HG03060 (cell line): ENCODE data around the gene SCIN.
A peak's percentile ranks its signal among the peaks of the same experiment; 100 is the strongest.

ENCODE experiments used
- ATAC-seq: cut with Tn5 transposase; IDR thresholded peaks from one replicate; pipeline ENCODE4 v1.9.1; 2021; ENCODE audit warnings: low read depth, moderate number of reproducible peaks; ENCODE audit not compliant: unreplicated experiment

The SCIN gene

DNA sequence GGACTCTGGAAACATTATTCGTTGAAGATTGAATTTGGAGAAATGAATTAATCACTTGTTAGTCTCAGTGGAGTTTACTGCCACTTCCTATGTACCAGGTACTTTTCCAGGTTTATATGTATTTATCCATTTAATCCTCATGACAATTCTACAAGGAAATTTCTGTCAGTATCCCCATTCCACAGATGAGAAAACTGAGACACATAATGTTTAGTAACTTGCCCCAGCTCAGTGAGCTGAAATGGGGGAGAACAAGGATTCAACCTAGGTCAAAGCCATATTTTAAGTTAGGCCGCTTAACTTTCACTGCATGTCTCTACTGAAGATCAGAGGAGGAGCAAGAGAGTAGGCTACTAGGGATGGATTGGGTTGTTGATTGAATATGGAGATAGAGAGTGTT lies 4.6 kb upstream of the SCIN start:
- no peak for ATAC-seq

DNA sequence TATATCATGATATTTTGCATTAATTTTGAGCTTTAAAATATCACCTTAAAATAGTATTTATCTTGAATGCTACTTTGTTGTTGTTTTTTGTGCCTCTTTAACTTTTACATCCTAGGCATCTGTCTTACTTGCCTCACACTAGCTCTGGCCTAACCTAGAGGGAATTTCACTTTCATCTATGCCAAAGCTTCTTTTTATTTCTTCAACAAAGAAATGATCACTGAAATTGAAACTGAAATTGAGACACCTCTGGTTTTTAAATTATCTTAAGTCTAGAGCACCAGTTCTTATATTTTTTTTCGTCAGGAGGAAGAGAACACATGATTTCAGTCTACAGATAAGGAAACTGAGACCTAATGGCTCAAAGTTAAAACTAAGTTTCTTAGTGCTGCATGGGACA lies 3.5 kb upstream of the SCIN start:
- ATAC-seq = peak; percentile 85

DNA sequence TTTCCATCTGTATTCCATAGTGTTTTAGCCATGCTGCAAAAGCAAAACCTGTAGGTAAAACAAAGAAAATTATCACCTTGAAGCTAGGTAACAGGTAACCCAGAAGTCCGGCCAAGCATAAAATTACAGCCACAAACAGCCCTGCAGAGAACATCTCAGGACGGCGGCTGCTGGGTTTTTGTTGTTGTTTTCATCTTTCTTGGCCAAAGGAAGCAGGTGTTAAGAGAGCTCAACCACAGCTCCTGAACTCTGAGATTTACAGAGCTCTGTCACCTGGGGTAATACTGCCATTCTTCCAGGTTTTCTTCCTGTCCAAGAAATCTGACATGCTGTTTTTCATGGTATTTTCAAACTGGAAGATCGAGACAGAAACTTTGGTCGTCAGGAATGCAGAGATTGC lies 847 bp upstream of the SCIN start:
- ATAC-seq = no peak

DNA sequence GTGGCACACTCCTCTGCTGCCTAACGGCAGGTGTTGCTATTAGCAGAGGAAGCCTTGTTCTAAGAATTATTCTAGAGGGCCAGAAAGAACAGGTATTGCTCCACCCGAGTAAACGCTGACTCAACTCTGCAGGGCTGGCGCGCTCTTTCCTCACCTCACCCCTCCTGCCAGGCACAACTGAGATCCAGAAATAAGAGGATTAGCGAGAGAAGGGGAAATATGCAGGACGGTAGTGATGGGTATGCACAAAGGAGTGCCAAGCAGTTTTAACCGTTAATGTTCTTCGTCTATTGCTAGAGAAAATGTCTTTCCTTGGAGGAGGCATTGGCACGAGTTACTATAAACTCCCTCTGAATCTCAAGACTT lies 369 bp upstream of the SCIN start:
- no peak for ATAC-seq

DNA sequence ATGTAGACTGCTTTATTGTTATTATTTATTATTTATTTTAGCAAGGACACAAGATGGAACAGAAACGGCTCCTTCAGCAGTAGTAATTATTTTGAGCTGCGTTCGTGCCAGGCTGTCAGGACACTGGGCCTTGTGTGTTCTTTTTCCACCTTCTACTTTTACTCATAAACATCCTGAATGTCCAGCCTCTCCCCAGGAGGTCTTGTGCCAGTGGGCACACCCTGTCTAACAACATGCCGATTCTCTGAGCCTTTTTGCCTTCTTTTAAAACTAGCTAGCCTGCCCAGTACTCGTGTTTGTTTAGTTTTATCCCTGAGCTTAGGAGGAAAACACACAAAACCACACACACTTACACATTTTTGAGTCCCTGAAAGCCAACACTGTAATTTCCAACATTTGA lies 1.2 kb downstream of the SCIN start:
- ATAC-seq = no peak

DNA sequence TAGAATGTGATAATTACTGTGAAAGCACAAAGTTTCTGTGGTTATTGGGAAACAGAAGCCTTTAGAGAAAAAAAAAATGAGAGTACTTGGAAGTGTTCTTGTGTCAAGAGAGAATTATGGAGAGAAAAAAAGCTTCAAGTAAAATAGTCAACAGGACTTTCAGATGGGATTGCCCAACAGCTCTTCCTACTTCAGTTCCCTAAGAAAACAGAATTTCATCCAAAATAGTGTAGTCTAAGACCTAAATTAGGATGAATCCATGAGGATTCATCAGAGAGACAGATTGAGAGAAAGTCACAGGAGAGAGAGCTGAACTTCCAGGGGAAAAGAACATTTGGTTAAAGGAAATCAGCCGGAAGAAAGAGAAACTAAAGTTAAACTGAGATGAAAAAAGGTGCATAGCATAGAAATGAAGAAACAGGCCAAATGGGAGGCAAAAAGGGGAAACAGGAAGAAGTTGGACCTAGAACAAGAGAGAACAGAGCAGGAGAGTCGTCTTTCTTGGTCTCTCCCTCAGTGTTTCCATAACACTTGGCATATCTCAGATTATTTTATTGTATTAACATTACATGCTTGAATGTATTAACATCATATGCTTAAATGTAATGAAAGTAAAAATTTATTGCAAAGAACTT lies 2.5 kb downstream of the SCIN start:
- no peak for ATAC-seq

DNA sequence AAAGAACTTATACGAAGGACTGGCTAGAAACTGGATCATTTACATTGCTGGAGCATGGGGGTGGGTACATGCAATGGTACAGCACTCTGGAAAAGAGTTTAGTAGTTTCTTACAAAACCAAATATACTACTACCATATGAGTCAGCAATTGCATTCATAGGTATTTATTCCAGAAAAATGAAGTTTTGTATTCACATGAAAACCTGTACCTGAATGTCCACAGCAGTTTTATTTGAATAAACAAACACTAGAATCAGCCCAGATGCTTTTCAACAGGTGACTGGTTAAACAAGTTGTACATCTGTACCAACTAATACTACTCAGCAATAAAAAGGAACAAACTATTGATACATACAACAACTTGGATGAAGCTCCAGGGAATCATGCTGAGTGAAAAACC lies 3.4 kb downstream of the SCIN start:
- ATAC-seq = no peak

DNA sequence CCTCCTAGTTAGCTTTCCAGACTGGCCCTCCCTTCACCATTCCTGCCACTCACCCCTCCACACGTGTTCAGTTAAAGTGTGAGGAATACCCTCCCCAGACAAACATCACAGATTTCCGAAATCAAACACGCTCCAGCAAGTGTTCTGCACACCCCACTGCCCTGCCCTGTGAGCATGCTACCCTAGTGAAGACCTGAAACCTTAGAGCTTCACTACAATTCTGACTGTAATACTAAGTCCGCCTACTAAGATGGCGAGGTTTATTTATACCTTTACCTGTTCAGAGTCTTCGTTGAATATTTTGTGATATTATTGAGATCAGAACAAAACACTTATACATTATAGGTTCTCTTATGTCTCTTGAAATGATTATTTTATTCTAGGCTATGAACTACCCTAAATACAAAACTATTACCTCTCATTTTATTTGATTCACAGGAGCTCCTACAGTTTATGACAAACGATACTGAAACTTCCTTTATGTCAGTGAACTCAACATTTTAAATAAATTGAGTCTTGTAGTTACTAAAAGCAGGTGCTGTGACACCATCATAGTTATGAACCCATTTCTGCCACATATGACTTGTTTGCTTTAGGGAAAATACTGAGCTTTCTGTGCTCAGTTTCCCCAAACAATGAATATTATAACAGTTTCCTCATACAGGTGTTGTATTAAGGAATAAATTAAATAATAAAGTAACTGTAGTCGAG lies 8.6 kb downstream of the SCIN start:
- no peak for ATAC-seq

DNA sequence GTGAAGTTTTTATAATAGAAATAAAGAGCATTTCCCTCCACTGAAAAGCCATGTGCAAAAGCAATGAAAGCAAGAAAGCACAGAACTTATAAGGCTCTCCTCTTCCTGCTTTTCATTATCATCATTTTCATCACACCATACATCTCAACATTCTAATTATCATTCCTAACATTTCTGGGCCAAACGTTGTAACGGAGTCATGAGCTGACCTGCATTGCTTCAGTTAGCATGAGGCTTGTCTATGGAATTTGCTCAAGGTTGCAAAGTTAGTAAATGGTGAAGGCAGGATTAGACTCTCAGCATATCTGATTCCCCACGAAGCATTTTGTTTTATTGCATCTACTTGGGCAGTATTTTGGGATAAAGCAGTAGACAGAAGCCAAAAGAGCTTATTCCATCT lies 11.4 kb downstream of the SCIN start:
- ATAC-seq = no peak

DNA sequence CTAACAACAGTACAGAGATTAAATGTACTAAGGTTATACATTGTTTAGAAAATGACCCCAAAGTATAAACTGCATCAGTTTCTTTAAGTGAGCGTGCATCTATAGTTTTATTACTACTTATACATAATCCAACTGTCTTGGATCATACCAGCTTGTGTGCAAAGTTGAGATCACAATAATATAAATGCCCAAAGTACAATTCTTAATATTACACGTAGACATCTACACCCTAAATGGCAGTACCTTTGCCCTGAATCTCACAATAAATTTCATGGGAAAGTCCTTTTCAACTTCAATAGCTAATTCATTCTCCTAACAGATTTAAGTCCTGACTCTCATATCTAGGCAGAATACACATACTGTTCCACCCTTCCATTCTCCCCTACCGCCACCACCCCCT lies 11.8 kb downstream of the SCIN start:
- no peak for ATAC-seq

DNA sequence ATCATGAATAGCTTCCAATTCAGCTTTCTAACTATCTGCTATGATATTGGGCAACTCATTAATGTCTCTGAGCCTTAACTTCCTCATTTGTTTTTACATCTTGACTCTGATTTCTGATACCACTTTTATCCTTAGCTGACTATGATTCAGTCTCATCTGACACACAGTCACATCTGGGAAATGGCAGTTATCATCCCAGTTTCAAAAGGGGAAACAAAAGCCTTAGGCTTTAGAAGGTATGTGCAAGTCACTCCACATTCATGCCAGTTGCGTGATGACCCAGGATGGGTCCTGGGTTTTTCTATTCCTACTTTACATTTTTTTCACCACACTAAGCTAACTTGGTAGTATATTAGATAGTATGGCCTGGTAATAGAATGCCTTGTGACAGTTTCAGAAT lies 12.7 kb downstream of the SCIN start:
- ATAC-seq = no peak

DNA sequence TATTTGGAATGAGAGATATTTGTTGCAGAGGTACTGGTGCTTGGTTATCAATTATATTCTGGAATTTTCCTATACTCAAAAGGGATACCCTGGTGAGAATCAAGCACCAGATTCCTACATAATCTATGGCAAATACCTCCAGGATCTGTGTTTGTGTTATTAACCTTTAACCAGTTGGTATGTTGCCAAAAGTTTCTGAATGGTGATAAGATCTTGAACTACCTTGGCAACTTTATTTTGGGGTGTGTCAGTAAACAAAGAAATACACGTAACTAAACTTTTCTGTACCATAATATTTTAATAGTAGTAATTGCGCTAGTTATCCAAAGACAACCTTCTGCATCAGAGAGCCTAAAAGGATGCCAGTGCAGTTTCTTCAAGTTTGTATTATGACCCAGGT lies 13.4 kb downstream of the SCIN start:
- no peak for ATAC-seq

DNA sequence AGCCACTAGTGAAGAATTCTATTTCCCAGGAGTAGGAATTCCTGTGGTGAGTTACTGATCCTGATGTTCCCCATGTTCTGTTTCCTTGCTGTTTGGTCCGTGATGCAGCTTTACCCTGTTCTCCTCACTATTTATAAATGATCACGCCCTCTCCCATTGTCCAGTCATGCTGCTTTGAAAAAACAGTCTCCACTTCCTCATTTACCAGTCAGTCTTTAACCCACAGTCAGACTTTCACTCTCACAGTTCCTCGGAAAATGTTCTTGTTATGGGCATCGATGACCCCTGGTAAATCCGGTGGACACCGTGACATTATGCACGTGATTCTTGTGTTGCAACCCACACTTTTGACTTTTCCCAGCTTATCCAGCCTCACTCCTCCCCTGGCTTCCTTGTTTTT lies 14.4 kb downstream of the SCIN start:
- peak; percentile 100 for ATAC-seq

DNA sequence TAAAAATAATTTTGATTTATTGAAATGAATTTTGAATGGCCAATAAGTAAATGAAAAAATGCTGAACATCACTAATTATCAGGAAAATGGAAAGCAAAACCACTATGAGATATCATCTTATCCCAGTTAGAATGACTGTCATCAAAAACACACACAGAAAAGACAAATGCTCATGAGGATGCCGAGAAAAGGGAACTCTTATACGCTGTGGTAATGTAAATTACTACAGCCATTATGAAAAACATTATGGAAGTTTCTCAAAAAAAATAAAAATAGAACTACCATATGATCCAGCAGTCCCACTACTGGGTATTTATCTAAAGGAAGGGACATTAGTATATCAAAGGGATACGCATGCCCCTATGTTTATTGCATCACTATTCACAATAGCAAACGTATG lies 15.8 kb downstream of the SCIN start:
- no peak for ATAC-seq

DNA sequence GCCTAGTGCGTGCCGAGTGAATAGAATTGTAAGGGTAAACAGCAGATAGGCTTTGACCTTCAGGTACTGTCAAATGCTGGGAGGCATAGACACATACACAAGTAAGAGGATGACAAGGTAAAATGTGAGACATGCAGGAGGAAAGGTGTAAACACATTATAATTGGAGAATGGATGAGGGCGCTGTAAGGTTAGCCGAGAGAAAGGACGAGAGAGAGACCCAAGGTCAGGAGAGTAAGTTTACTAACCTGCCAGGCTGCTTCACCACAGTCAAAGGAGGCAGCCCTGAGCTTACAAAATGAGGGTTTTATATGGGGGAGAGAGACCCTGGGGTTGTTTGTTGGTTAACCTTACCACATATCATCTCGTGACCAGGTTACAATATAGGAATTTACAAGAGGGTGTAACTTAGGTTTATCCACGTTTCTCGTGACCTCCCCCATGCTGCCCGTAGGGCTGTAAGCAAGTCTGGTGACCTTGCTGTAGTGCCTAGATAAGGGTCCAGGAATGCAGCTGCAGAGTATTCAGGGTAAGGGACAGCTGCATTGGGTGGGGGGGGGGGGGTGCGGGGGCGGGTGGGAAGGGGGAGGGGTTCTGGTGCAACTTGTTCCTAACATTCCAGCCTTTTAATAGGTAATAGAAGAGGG lies 17.9 kb downstream of the SCIN start:
- ATAC-seq = no peak

DNA sequence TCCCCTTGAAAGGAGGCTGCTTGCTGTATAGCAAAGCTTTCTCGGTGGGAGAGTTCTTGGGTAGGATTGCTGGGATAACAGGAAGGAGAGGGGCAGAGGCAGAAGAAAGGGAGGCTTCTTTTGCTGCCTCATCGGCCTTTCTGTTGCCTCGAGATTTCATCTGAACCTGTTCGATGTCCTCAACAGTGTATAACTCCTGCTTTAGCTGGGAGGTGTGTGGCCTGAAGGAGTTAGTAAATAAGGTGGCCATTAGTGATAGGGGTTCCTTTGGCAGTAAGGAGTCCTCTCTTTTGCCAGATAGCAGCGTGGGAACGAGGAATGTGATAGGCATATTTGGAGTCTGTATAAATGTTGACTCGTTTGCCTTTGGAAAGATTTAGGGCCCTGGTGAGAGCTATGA lies 20.0 kb downstream of the SCIN start:
- ATAC-seq = no peak

DNA sequence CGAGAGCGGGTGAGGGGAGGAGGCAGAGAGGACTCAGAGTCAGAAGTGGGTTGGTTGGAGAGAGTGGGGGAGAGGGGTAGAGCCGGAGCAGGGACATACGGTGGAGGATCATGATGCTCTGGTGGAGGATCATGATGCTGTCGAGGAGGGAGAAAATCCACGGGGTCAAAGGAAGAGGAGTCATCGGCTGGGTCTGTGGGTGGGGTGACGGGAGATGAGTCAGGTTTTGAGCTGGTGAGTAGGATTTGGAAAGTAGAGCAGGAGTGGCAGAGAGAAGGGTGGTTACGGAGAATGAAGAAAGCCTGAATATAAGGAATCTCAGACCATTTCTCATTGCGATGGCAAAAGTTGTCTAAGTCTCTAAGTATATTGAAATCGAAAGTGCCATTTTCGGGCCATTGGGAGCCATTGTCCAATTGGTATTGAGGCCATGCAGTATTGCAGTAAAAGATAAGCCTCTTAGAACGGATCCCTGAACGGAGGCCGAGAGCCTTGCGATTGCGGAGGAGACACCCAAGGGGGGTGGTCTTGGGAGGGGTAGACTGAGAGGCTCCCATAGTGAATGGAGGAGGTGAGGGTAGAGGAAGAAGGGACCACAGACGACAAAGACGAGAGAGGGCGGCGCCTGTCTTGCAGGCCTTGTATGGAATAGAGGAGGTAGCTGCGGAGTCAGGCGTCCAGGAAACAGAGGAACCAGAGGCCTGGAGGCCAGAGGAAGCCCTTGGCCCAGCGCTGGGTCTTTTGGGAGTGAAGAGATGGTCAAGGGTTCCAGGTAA lies 23.8 kb downstream of the SCIN start:
- ATAC-seq = no peak

DNA sequence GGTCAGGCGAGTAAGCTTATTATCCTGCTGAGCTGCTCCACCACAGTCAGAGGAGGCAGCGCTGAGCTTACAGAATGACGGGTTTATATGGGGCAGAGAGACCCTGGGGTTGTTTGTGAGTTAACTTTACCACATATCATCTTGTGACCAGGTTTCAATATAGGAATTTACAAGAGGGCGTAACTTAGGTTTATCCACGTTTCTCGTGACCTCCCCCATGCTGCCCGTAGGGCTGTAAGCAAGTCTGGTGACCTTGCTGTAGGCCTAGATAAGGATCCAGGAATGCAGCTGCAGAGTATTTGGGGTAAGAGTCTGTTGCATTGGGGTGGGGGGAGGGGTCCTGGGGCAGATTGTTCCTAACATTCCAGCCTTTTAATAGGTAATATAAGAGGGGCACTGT lies 24.6 kb downstream of the SCIN start:
- no peak for ATAC-seq

DNA sequence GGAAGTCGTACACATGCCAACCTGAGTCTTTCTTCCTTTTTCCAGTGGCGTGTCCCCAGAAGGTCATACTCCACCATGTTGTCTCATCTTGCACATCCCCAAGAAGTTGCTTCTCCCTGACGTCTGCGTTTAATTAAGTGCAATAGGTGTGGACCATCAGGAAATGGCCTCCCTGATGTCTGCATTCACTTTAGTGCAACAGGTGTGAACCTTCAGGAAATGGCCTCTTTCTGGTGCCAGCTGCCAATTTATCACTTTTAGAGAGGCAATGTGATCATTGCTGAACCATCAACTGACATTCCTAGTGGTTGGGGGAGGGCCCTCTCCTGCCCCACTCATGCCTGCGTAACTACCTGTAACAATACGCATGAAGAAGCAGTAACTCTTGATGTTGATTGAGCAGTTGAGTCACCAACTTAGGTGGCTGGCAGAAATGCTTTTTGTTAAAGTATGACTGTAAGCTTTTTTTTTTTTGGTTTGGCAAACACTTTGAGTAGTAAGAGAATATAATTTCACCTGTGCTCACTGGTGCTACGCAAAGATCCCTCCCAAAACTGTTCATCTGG lies 25.8 kb downstream of the SCIN start:
- ATAC-seq = no peak

DNA sequence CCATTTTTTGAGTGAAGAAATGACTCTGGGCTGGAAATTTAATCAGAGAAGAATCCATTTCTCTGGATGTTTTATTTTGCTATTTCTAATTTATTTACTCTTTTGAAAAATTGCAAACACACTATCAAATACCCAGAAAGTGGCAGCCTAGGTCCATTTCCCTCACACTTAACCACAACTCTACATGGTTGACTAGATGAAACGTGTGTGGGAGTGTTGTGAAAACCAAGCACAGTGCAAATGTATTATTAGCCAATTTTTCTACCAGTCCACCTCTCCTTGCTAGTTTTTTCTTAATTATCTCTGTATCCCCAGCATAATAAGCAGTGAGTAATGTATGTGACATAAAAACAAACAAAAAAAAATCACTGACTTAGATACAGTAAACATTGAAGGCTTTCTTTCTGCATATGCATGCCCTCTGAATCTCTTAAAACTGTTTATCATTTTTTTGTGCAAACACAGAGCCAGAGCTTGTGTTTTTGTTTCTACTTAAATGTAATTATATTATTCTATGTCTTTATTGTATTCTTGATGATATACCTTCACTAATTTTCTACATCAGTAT lies 30.9 kb downstream of the SCIN start:
- peak; percentile 94 for ATAC-seq

DNA sequence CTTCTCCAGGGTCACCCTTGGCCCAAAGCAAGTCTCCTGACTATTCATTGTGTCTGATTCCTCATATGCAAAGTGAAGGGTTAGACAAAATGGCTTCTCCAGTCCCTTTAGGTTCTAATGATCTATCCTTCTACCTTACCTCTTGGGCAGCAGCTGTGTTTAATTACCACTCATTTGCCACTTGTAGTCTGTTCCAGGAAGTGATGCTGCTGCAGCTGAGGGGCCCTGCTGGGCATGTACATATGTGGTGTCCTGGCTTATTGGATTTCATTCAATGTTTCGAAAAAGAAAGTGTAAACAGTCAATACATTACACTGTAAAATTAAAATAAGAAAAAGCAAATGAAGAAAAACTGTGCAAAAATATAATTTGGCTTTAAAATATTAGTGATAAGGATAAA lies 36.6 kb downstream of the SCIN start:
- no peak for ATAC-seq
